Smooth muscle cell (in vitro differentiated cells): ENCODE measurements around the gene SSX2IP. TPM values are rescaled to one million over a fixed set of nuclear protein-coding genes. Genes with fewer than 3 reads are reported as not detected.
A peak's percentile ranks its signal among the peaks of the same experiment; 100 is the strongest.

Source experiments
- DNase-seq: peaks from one replicate; lab custom pipeline; 2025; ENCODE audit not compliant: unreplicated experiment; lab: John Stamatoyannopoulos, UW
- H2AFZ ChIP-seq: fragments of 200-600 bp; sonication (generic); 2 replicates; pipeline ENCODE4 v1.6.0; 2016; ENCODE audit warnings: antibody characterized with exemption, low read depth, mild to moderate bottlenecking
- H3F3A ChIP-seq: fragments of 200-600 bp; sonication (generic); 2 replicates; pipeline ENCODE4 v1.6.0; 2017; ENCODE audit warnings: antibody characterized with exemption, low read depth
- H3K27ac ChIP-seq: fragments of 200-600 bp; sonication (generic); 2 replicates; pipeline ENCODE4 v1.5.1; 2016; ENCODE audit warnings: low read depth, mild to moderate bottlenecking
- H3K27me3 ChIP-seq: fragments of 200-600 bp; sonication (generic); 2 replicates; pipeline ENCODE4 v1.6.1; 2016; ENCODE audit warnings: low read depth, mild to moderate bottlenecking
- H3K36me3 ChIP-seq: fragments of 200-600 bp; sonication (generic); 2 replicates; pipeline ENCODE4 v1.5.1; 2016; ENCODE audit warnings: low read depth
- H3K4me1 ChIP-seq: fragments of 200-600 bp; sonication (generic); 2 replicates; pipeline ENCODE4 v1.5.1; 2016; ENCODE audit warnings: low read depth
- H3K4me2 ChIP-seq: fragments of 200-600 bp; sonication (generic); 2 replicates; pipeline ENCODE4 v1.6.0; 2016; ENCODE audit warnings: mild to moderate bottlenecking
- H3K4me3 ChIP-seq: fragments of 200-600 bp; sonication (generic); 2 replicates; pipeline ENCODE4 v1.5.1; 2016; ENCODE audit warnings: mild to moderate bottlenecking
- H3K79me2 ChIP-seq: fragments of 200-600 bp; sonication (generic); 2 replicates; pipeline ENCODE4 v1.6.0; 2016; ENCODE audit warnings: low read depth, mild to moderate bottlenecking
- H3K9ac ChIP-seq: fragments of 200-600 bp; sonication (generic); 2 replicates; pipeline ENCODE4 v1.6.0; 2016; ENCODE audit warnings: low read depth
- H3K9me3 ChIP-seq: fragments of 200-600 bp; sonication (generic); replicated peaks from 2 replicates; pipeline ENCODE4 v1.5.1; 2016; ENCODE audit warnings: low read depth
- H4K20me1 ChIP-seq: fragments of 200-600 bp; sonication (generic); 2 replicates; pipeline ENCODE4 v1.6.0; 2016; ENCODE audit warnings: low read depth
- CTCF ChIP-seq: fragments of 200-600 bp; sonication (generic); IDR thresholded peaks from 2 replicates; pipeline ENCODE4 v1.5.1; 2017; ENCODE audit warnings: borderline replicate concordance, mild to moderate bottlenecking, antibody characterized with exemption; ENCODE audit not compliant: insufficient read depth, poor library complexity, severe bottlenecking
- WGBS: methylation state at CpG from one replicate; pipeline ENCODE4 v1.1.7; 2016; ENCODE audit warnings: low lambda C conversion rate; 5-methylcytosine and 5-hydroxymethylcytosine counted together
- polyA plus RNA-seq: library from polyadenylated mRNA; unstranded; fragments of >200 nt; fragmentation: Nextera tagmentation; extraction: Ambion mirVana; gene quantifications from 2 replicates; pipeline ENCODE4 v1.2.1, GENCODE V29; 2016
- total RNA-seq: library from RNA; depleted of rRNA; stranded (reverse); fragments of >200 nt; gene quantifications from 2 replicates; pipeline ENCODE4 v1.2.3, GENCODE V29; 2014

SSX2IP gene
- total and polyA plus RNA-seq, 2 experiments from 2014 or later: 27.4 to 69.7 TPM

- no peak overlapping the region for H3K27ac ChIP-seq
- no peak for TF ChIP-seq CTCF
- no peak for DNase-seq
- no peaks in the 10 kb centered on the region for H3K27me3 ChIP-seq
- H3F3A ChIP-seq: peaks cover 6% of the 10 kb centered on the region
- no peaks in the 10 kb centered on the region for H3K79me2 ChIP-seq
- H3K4me2 ChIP-seq: no peak overlapping the region
- no peaks in the 10 kb centered on the region for H4K20me1 ChIP-seq
- peaks cover 20% of the 10 kb centered on the region for H3K4me1 ChIP-seq
- no peaks in the 10 kb centered on the region for H3K9me3 ChIP-seq
- no peak overlapping the region for H2AFZ ChIP-seq
- no peak overlapping the region for H3K4me3 ChIP-seq
- H3K9ac ChIP-seq: no peak overlapping the region
- 75% methylated on average over 3 of the region's 3 CpGs for WGBS
- H3K36me3 ChIP-seq: no peaks in the 10 kb centered on the region
Observed at GRCh38 chr1:84704872-84705417, 14.7 kb upstream of the SSX2IP start.

GRCh38 chr1:84703431-84703830 lies 13.2 kb upstream of the SSX2IP start:
- no peak overlapping the region for H3K9ac ChIP-seq
- 50% methylated on average over 2 of the region's 2 CpGs for WGBS

GRCh38 chr1:84702143-84702542 lies 11.9 kb upstream of the SSX2IP start:
- Histone ChIP-seq H2AFZ (peak overlapping the region; percentile 11), H3K9me3 (no peaks in the 10 kb centered on the region), H3K4me2 (peak overlapping the region; percentile 87), H3K79me2 (no peaks in the 10 kb centered on the region), H3K4me1 (peaks cover 30% of the 10 kb centered on the region), H3K4me3 (no peak overlapping the region), H3K9ac (no peak overlapping the region), H3K27ac (peak overlapping the region; percentile 78), H3K27me3 (no peaks in the 10 kb centered on the region), H3K36me3 (no peaks in the 10 kb centered on the region), H4K20me1 (no peaks in the 10 kb centered on the region), H3F3A (peaks cover 22% of the 10 kb centered on the region)
- DNase-seq: no peak
- no peak for TF ChIP-seq CTCF
- WGBS: 75% methylated on average over 1 of the region's 1 CpG

More at GRCh38 chr1:84703431-84703830, 13.2 kb upstream of the SSX2IP start:
- Histone ChIP-seq H3K4me2 (no peak overlapping the region), H3K27ac (no peak overlapping the region), H3K9me3 (no peaks in the 10 kb centered on the region), H2AFZ (peak overlapping the region; percentile 24), H3K27me3 (no peaks in the 10 kb centered on the region), H4K20me1 (no peaks in the 10 kb centered on the region), H3K4me1 (peaks cover 28% of the 10 kb centered on the region), H3F3A (peaks cover 12% of the 10 kb centered on the region), H3K4me3 (no peak overlapping the region), H3K79me2 (no peaks in the 10 kb centered on the region), H3K36me3 (no peaks in the 10 kb centered on the region)
- TF ChIP-seq CTCF: no peak
- no peak for DNase-seq

GRCh38 chr1:84701376-84701775 lies 11.1 kb upstream of the SSX2IP start:
- H4K20me1 ChIP-seq: no peaks in the 10 kb centered on the region
- peaks cover 30% of the 10 kb centered on the region for H3K4me1 ChIP-seq
- no peaks in the 10 kb centered on the region for H3K9me3 ChIP-seq
- H3K4me2 ChIP-seq: peak overlapping the region; percentile 87
- H3K36me3 ChIP-seq: no peaks in the 10 kb centered on the region
- no peak overlapping the region for H3K9ac ChIP-seq
- H2AFZ ChIP-seq: peak overlapping the region; percentile 82
- H3K4me3 ChIP-seq: peak overlapping the region; percentile 42
- H3K79me2 ChIP-seq: no peaks in the 10 kb centered on the region
- no peak for DNase-seq
- peak overlapping the region; percentile 78 for H3K27ac ChIP-seq
- no peak for TF ChIP-seq CTCF
- no peaks in the 10 kb centered on the region for H3K27me3 ChIP-seq
- peaks cover 29% of the 10 kb centered on the region for H3F3A ChIP-seq
- 10% methylated on average over 5 of the region's 5 CpGs for WGBS
